ENCODE results near the gene DEF6.

- TF ChIP-seq CTCF (IDR thresholded peaks at IDR 0.05), result no peak
- TF ChIP-seq TCF7L2 (IDR thresholded peaks at IDR 0.05; ENCODE audit: low read depth, low read length), result no peak
- TF ChIP-seq REST (IDR thresholded peaks at IDR 0.05; ENCODE audit: insufficient read depth in 1 of 2, low read depth in 2 of 2, low read length in 1 of 2), result no peak
Observed at GRCh38 chr6:35282472-35282871, 15.1 kb upstream of the DEF6 start.

All from Panc1 (cell line).